HG03025 (cell line): Measurements from ENCODE around the gene CRLF2.
"Not testable (repeated sequence)": the region's sequence is repeated elsewhere in the genome, so short reads cannot be mapped to it uniquely, and the experiment has no call there.

Experiments
- ATAC-seq: cut with Tn5 transposase; IDR thresholded peaks from one replicate; pipeline ENCODE4 v1.9.1; 2021; ENCODE audit warnings: mild to moderate bottlenecking, moderate library complexity; ENCODE audit not compliant: unreplicated experiment, low FRiP score

CRLF2 gene

GRCh38 chrX:1212532-1212931 lies at the start of gene CRLF2:
Gene CRLF2 (minus strand): TSS chrX:1212649. CDS start chrX:1212634, 15 bp downstream.
- no peak for ATAC-seq

- ATAC-seq: not testable (repeated sequence)
Observed at GRCh38 chrX:1261771-1262170, 49.3 kb upstream of the CRLF2 start.

- ATAC-seq: no peak
Observed at GRCh38 chrX:1261285-1261684, 48.8 kb upstream of the CRLF2 start.

- ATAC-seq: no peak
Observed at GRCh38 chrX:1252861-1253260, 40.4 kb upstream of the CRLF2 start.

GRCh38 chrX:1249101-1249887 lies 36.8 kb upstream of the CRLF2 start:
- no peak for ATAC-seq

GRCh38 chrX:1248331-1249061 lies 36.0 kb upstream of the CRLF2 start:
- ATAC-seq: no peak

- ATAC-seq: no peak
Observed at GRCh38 chrX:1246816-1247215, 34.4 kb upstream of the CRLF2 start.

GRCh38 chrX:1244164-1245076 lies 32.0 kb upstream of the CRLF2 start:
- ATAC-seq: no peak

GRCh38 chrX:1242891-1243402 lies 30.5 kb upstream of the CRLF2 start:
- no peak for ATAC-seq

- ATAC-seq: not testable (repeated sequence)
Observed at GRCh38 chrX:1240551-1240950, 28.1 kb upstream of the CRLF2 start.

GRCh38 chrX:1239681-1240142 lies 27.3 kb upstream of the CRLF2 start:
- ATAC-seq: no peak

GRCh38 chrX:1231850-1232465 lies 19.5 kb upstream of the CRLF2 start:
- no peak for ATAC-seq

GRCh38 chrX:1228101-1228500 lies 15.7 kb upstream of the CRLF2 start:
- not testable (repeated sequence) for ATAC-seq

GRCh38 chrX:1226249-1226648 lies 13.8 kb upstream of the CRLF2 start:
- no peak for ATAC-seq

GRCh38 chrX:1224954-1225353 lies 12.5 kb upstream of the CRLF2 start:
- ATAC-seq: no peak

GRCh38 chrX:1223242-1223600 lies 10.8 kb upstream of the CRLF2 start:
- ATAC-seq: no peak

- ATAC-seq: no peak
Observed at GRCh38 chrX:1222531-1223241, 10.2 kb upstream of the CRLF2 start.

GRCh38 chrX:1221296-1221845 lies 8.9 kb upstream of the CRLF2 start:
- no peak for ATAC-seq

- ATAC-seq: no peak
Observed at GRCh38 chrX:1218286-1218685, 5.8 kb upstream of the CRLF2 start.
